Mesenchymal stem cell (in vitro differentiated cells and primary cell): ENCODE results near the gene TRPC4AP.

Source experiments
- DNase-seq: peaks from one replicate; pipeline ENCODE4 v3.0.0-alpha.2; 2013
- H2AFZ ChIP-seq: one replicate; pipeline ENCODE4 v1.6.1; 2013; ENCODE audit warnings: low read depth, mild to moderate bottlenecking, control low read depth, inconsistent platforms, low read length, moderate library complexity
- H2AK5ac ChIP-seq: 2 replicates; pipeline ENCODE4 v1.6.1; 2013; ENCODE audit warnings: low read length, moderate library complexity, mild to moderate bottlenecking, inconsistent platforms; ENCODE audit not compliant: severe bottlenecking
- H2BK120ac ChIP-seq: one replicate; pipeline ENCODE4 v1.6.1; 2013; ENCODE audit warnings: low read depth, mild to moderate bottlenecking, inconsistent platforms, low read length, moderate library complexity
- H2BK12ac ChIP-seq, 2 experiments: one replicate each; pipeline ENCODE4 v1.6.1; 2013; ENCODE audit warnings: inconsistent platforms in 2 of 2, low read length in 2 of 2, mild to moderate bottlenecking in 2 of 2, moderate library complexity in 2 of 2, control low read depth in 1 of 2
- H2BK15ac ChIP-seq: one replicate; pipeline ENCODE4 v1.6.1; 2013; ENCODE audit warnings: mild to moderate bottlenecking, low read depth, inconsistent platforms; ENCODE audit not compliant: poor library complexity, severe bottlenecking
- H2BK5ac ChIP-seq: 2 replicates; pipeline ENCODE4 v1.6.1; 2013; ENCODE audit warnings: low read depth, mild to moderate bottlenecking, low read length, control low read depth, inconsistent platforms; ENCODE audit not compliant: poor library complexity, severe bottlenecking
- H3K14ac ChIP-seq, 2 experiments: one replicate each; pipeline ENCODE4 v1.6.1; 2013; ENCODE audit warnings: inconsistent platforms in 2 of 2, low read length in 2 of 2, control low read depth in 1 of 2, mild to moderate bottlenecking in 1 of 2, moderate library complexity in 1 of 2
- H3K18ac ChIP-seq, 2 experiments: one replicate each; pipeline ENCODE4 v1.6.1; 2013; ENCODE audit warnings: inconsistent platforms in 2 of 2, low read length in 2 of 2, control low read depth in 1 of 2, low read depth in 1 of 2, mild to moderate bottlenecking in 1 of 2
- H3K23ac ChIP-seq, 2 experiments: one replicate each; pipeline ENCODE4 v1.6.1; 2013; ENCODE audit warnings: inconsistent platforms in 2 of 2, low read length in 2 of 2, mild to moderate bottlenecking in 2 of 2, moderate library complexity in 2 of 2, control low read depth in 1 of 2
- H3K27ac ChIP-seq: 2 replicates; pipeline ENCODE4 v1.5.1; 2013; ENCODE audit warnings: mild to moderate bottlenecking, moderate library complexity, low read length, control low read depth, inconsistent platforms; ENCODE audit not compliant: poor library complexity, severe bottlenecking
- H3K27me3 ChIP-seq, 2 experiments: 2 replicates each; pipeline versions ENCODE4 v1.6.1 to v1.7.0; 2013; ENCODE audit warnings: low read length in 2 of 2, mild to moderate bottlenecking in 2 of 2, moderate library complexity in 2 of 2, control low read depth in 1 of 2, inconsistent platforms in 1 of 2; ENCODE audit not compliant: control insufficient read depth in 1 of 2, insufficient read depth in 1 of 2
- H3K36me3 ChIP-seq, 2 experiments: 2 replicates each; pipeline versions ENCODE4 v1.6.1 to v1.7.0; 2013; ENCODE audit warnings: low read length in 2 of 2, control low read depth in 1 of 2, inconsistent platforms in 1 of 2, low read depth in 1 of 2, mild to moderate bottlenecking in 1 of 2; ENCODE audit not compliant: insufficient read depth in 2 of 2, control insufficient read depth in 1 of 2
- H3K4ac ChIP-seq, 2 experiments: one replicate each; pipeline ENCODE4 v1.6.1; 2013; ENCODE audit warnings: inconsistent platforms in 2 of 2, low read length in 2 of 2, mild to moderate bottlenecking in 2 of 2, moderate library complexity in 2 of 2, control low read depth in 1 of 2, low read depth in 1 of 2
- H3K4me1 ChIP-seq: 2 replicates; pipeline ENCODE4 v1.6.1; 2013; ENCODE audit warnings: low read depth, low read length, control low read depth; ENCODE audit not compliant: control insufficient read depth, insufficient read depth
- H3K4me2 ChIP-seq: 2 replicates; pipeline ENCODE4 v1.6.1; 2013; ENCODE audit warnings: low read length, mild to moderate bottlenecking, inconsistent platforms; ENCODE audit not compliant: poor library complexity, severe bottlenecking
- H3K4me3 ChIP-seq, 2 experiments: 2 replicates each; pipeline versions ENCODE4 v1.5.1 to v1.7.0; 2013; ENCODE audit warnings: low read length in 2 of 2, mild to moderate bottlenecking in 2 of 2, control low read depth in 1 of 2, low read depth in 1 of 2; ENCODE audit not compliant: insufficient read depth in 1 of 2
- H3K79me1 ChIP-seq: replicated peaks from 2 replicates; pipeline ENCODE4 v1.6.1; 2013; ENCODE audit warnings: mild to moderate bottlenecking, control low read depth, low read length, inconsistent platforms; ENCODE audit not compliant: poor library complexity, severe bottlenecking
- H3K9ac ChIP-seq: 2 replicates; pipeline ENCODE4 v1.7.0; 2013; ENCODE audit warnings: mild to moderate bottlenecking, low read length, moderate library complexity
- H3K9me3 ChIP-seq: 2 replicates; pipeline ENCODE4 v1.7.0; 2013; ENCODE audit warnings: mild to moderate bottlenecking, low read length; ENCODE audit not compliant: control insufficient read depth
- H4K8ac ChIP-seq: one replicate; pipeline ENCODE4 v1.6.1; 2013; ENCODE audit warnings: inconsistent platforms, mild to moderate bottlenecking, low read length, moderate library complexity
- H4K91ac ChIP-seq: one replicate; pipeline ENCODE4 v1.6.1; 2013; ENCODE audit warnings: mild to moderate bottlenecking, low read length, inconsistent platforms
- WGBS: methylation state at CpG from one replicate; pipeline ENCODE4 v1.1.7; 2013; ENCODE audit warnings: mixed read lengths; 5-methylcytosine and 5-hydroxymethylcytosine counted together

TRPC4AP gene

GRCh38 chr20:35059612-35060011 lies 33.0 kb downstream of the TRPC4AP start:
- Histone ChIP-seq H2AFZ (no peak overlapping the region), H4K91ac (no peak overlapping the region), H3K4me3 (no peak overlapping the region), H4K8ac (no peak overlapping the region), H3K9me3 (no peaks in the 10 kb centered on the region), H2BK5ac (no peak overlapping the region), H2BK12ac (no peak overlapping the region), H3K4me2 (no peak overlapping the region), H3K9ac (no peak overlapping the region), H3K14ac (no peak overlapping the region), H2AK5ac (no peak overlapping the region), H3K27me3 (no peaks in the 10 kb centered on the region), H3K36me3 (peaks cover 3 to 53% of the 10 kb centered on the region in 2 experiments), H3K4ac (no peak overlapping the region), H3K18ac (no peak overlapping the region), H3K4me1 (no peaks in the 10 kb centered on the region), H3K79me1 (peaks cover 13% of the 10 kb centered on the region), H3K23ac (no peak overlapping the region), H2BK15ac (no peak overlapping the region), H3K27ac (no peak overlapping the region), H2BK120ac (no peak overlapping the region)
- no peak for DNase-seq
- WGBS, result 98% methylated on average over 14 of the region's 14 CpGs

GRCh38 chr20:35059110-35059509 lies 33.5 kb downstream of the TRPC4AP start:
- H2AFZ ChIP-seq, result no peak overlapping the region
- WGBS, result 100% methylated on average over 2 of the region's 2 CpGs

GRCh38 chr20:35055445-35056276 lies 36.9 kb downstream of the TRPC4AP start:
- no peak overlapping the region for H3K14ac ChIP-seq
- no peak overlapping the region for H3K4me3 ChIP-seq
- no peak overlapping the region for H2AFZ ChIP-seq
- no peak overlapping the region for H4K8ac ChIP-seq
- no peak overlapping the region for H2BK12ac ChIP-seq
- peaks cover 25% of the 10 kb centered on the region for H3K79me1 ChIP-seq
- H3K4me2 ChIP-seq, result no peak overlapping the region
- H3K9me3 ChIP-seq, result no peaks in the 10 kb centered on the region
- peak; percentile 38 for DNase-seq
- H3K18ac ChIP-seq, result no peak overlapping the region
- H3K36me3 ChIP-seq, result peaks cover 2 to 64% of the 10 kb centered on the region in 2 experiments
- no peak overlapping the region for H4K91ac ChIP-seq
- no peaks in the 10 kb centered on the region for H3K27me3 ChIP-seq
- no peak overlapping the region for H2BK5ac ChIP-seq
- H2BK120ac ChIP-seq, result no peak overlapping the region
- no peak overlapping the region for H3K4ac ChIP-seq
- H3K27ac ChIP-seq, result no peak overlapping the region
- H2AK5ac ChIP-seq, result no peak overlapping the region
- H3K4me1 ChIP-seq, result peaks cover 3% of the 10 kb centered on the region
- no peak overlapping the region for H2BK15ac ChIP-seq
- no peak overlapping the region for H3K23ac ChIP-seq
- peak overlapping the region; percentile 55 for H3K9ac ChIP-seq
- WGBS, result 76% methylated on average over 9 of the region's 9 CpGs

More at GRCh38 chr20:35059110-35059509, 33.5 kb downstream of the TRPC4AP start:
- Histone ChIP-seq H3K79me1 (peaks cover 16% of the 10 kb centered on the region), H3K4ac (no peak overlapping the region), H3K14ac (no peak overlapping the region), H4K8ac (no peak overlapping the region), H3K9me3 (no peaks in the 10 kb centered on the region), H2BK12ac (no peak overlapping the region), H3K23ac (no peak overlapping the region), H2BK15ac (no peak overlapping the region), H2AK5ac (no peak overlapping the region), H3K27me3 (no peaks in the 10 kb centered on the region), H3K4me1 (no peaks in the 10 kb centered on the region), H3K18ac (no peak overlapping the region), H3K36me3 (peaks cover 3 to 58% of the 10 kb centered on the region in 2 experiments), H4K91ac (no peak overlapping the region), H3K4me2 (no peak overlapping the region), H2BK120ac (no peak overlapping the region), H2BK5ac (no peak overlapping the region), H3K9ac (no peak overlapping the region), H3K4me3 (no peak overlapping the region), H3K27ac (no peak overlapping the region)
- DNase-seq, result no peak

GRCh38 chr20:35054814-35055213 lies 37.8 kb downstream of the TRPC4AP start:
- H3K9me3 ChIP-seq, result no peaks in the 10 kb centered on the region
- no peak for DNase-seq
- no peak overlapping the region for H2BK15ac ChIP-seq
- no peak overlapping the region for H4K8ac ChIP-seq
- no peak overlapping the region for H3K4me3 ChIP-seq
- H3K14ac ChIP-seq, result no peak overlapping the region
- H2AK5ac ChIP-seq, result no peak overlapping the region
- H4K91ac ChIP-seq, result no peak overlapping the region
- no peak overlapping the region for H2BK5ac ChIP-seq
- no peak overlapping the region for H2BK12ac ChIP-seq
- no peak overlapping the region for H2AFZ ChIP-seq
- H3K4me1 ChIP-seq, result peaks cover 4% of the 10 kb centered on the region
- H2BK120ac ChIP-seq, result no peak overlapping the region
- H3K79me1 ChIP-seq, result peaks cover 32% of the 10 kb centered on the region
- H3K36me3 ChIP-seq, result peaks cover 3 to 63% of the 10 kb centered on the region in 2 experiments
- H3K4ac ChIP-seq, result no peak overlapping the region
- H3K18ac ChIP-seq, result no peak overlapping the region
- H3K9ac ChIP-seq, result no peak overlapping the region
- H3K27ac ChIP-seq, result no peak overlapping the region
- H3K27me3 ChIP-seq, result no peaks in the 10 kb centered on the region
- WGBS, result 96% methylated on average over 2 of the region's 2 CpGs
- no peak overlapping the region for H3K23ac ChIP-seq
- H3K4me2 ChIP-seq, result no peak overlapping the region
